ENCODE results near the gene CREM.

CREM gene

DNA sequence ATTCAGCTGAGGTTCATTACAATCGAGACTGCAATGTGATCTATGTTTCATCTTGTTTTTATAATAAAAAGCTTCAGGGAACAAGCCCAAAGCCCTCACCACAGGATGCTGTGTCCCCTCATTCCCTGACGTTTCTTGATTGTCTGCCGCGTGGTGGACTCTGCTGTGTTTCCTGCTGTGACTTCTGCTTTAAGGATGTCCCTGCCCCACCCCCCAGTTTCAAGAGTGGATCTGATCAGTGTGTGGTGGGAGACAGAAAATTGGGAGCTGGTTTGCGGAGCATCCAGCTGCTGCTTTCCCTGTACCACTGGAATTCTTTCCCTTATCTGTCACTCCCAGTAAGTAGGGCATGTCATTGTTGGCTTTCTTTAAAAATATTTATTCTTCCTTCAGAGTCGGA, 86.2 kb downstream of the CREM start:
- H2AFZ ChIP-seq (ENCODE audit: insufficient read depth, low read length, poor library complexity) = no peak overlapping the region
- H3K79me2 ChIP-seq (ENCODE audit: control insufficient read depth, insufficient read depth, low read length, poor library complexity) = no peaks in the 10 kb centered on the region
- no peak for DNase-seq
- H3K36me3 ChIP-seq (ENCODE audit: control insufficient read depth in 1 of 2, insufficient read depth in 2 of 2, low read length in 2 of 2) = no peaks in the 10 kb centered on the region
- H4K12ac ChIP-seq (ENCODE audit: low read depth, low read length) = no peak overlapping the region
- H2AK5ac ChIP-seq (ENCODE audit: low read length) = no peak overlapping the region
- H3K79me1 ChIP-seq (ENCODE audit: low read length) = peaks cover 2% of the 10 kb centered on the region
- H2BK120ac ChIP-seq (ENCODE audit: insufficient read depth, low read length, poor library complexity) = no peak overlapping the region
- H3K9me3 ChIP-seq (ENCODE audit: insufficient read depth, low read depth, low read length) = no peaks in the 10 kb centered on the region
- no peak overlapping the region for H2BK5ac ChIP-seq (ENCODE audit: low read depth, low read length, poor library complexity)
- H3K23ac ChIP-seq (ENCODE audit: low read length) = no peak overlapping the region
- no peak overlapping the region for H3K27ac ChIP-seq (ENCODE audit: low read depth, low read length)
- peaks cover 5 to 12% of the 10 kb centered on the region in 2 experiments for H3K4me1 ChIP-seq (ENCODE audit: control insufficient read depth in 1 of 2, insufficient read depth in 2 of 2, low read length in 2 of 2)
- H3K27me3 ChIP-seq (ENCODE audit: insufficient read depth, low read length) = no peaks in the 10 kb centered on the region
- H3K14ac ChIP-seq (ENCODE audit: low read length) = no peak overlapping the region
- H3K9ac ChIP-seq (ENCODE audit: low read length) = no peak overlapping the region
- H2BK12ac ChIP-seq (ENCODE audit: low read length) = no peak overlapping the region
- no peak overlapping the region for H3K18ac ChIP-seq (ENCODE audit: low read length)
- no peak overlapping the region for H4K91ac ChIP-seq (ENCODE audit: low read depth, low read length)
- H4K8ac ChIP-seq (ENCODE audit: low read depth, low read length) = no peak overlapping the region
- H3K4ac ChIP-seq (ENCODE audit: low read depth, low read length) = no peak overlapping the region
- H3K4me3 ChIP-seq (ENCODE audit: low read depth, low read length) = no peak overlapping the region
- no peak overlapping the region for H3K4me2 ChIP-seq (ENCODE audit: low read length)
- no CpG with 5 or more reads among the region's 6 CpGs for WGBS (ENCODE audit: extremely low coverage, insufficient coverage, insufficient read length)

DNA sequence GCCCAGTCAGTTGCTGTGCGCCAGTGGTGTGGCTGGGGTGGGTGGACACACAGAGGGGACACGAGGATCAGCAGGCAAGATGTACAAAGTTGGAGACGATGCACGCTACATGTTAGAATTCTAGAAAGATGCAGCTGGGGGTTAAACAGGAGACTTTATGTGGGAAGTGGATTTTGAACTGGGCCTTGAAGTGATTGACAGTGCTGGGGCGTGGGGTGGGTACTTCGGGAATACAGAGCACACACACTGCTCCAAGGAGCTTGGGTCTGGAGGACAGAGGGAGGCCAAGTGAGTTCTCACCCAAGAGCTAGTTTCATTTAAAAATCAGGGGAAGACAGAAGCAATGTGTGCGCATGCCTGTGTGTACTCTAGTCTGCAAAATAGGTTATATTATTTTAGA, 87.1 kb downstream of the CREM start:
- H4K12ac ChIP-seq (ENCODE audit: low read depth, low read length) = no peak overlapping the region
- H2AK5ac ChIP-seq (ENCODE audit: low read length) = no peak overlapping the region
- WGBS (ENCODE audit: extremely low coverage, insufficient coverage, insufficient read length) = no CpG with 5 or more reads among the region's 7 CpGs
- peak overlapping the region; percentile 1 for H2BK12ac ChIP-seq (ENCODE audit: low read length)
- no peak overlapping the region for H4K8ac ChIP-seq (ENCODE audit: low read depth, low read length)
- no peaks in the 10 kb centered on the region for H3K79me2 ChIP-seq (ENCODE audit: control insufficient read depth, insufficient read depth, low read length, poor library complexity)
- no peak overlapping the region for H3K4me2 ChIP-seq (ENCODE audit: low read length)
- no peak overlapping the region for H3K14ac ChIP-seq (ENCODE audit: low read length)
- H3K9me3 ChIP-seq (ENCODE audit: insufficient read depth, low read depth, low read length) = no peaks in the 10 kb centered on the region
- no peak overlapping the region for H3K4ac ChIP-seq (ENCODE audit: low read depth, low read length)
- no peak overlapping the region for H2BK5ac ChIP-seq (ENCODE audit: low read depth, low read length, poor library complexity)
- no peak overlapping the region for H3K27ac ChIP-seq (ENCODE audit: low read depth, low read length)
- no peak overlapping the region for H3K23ac ChIP-seq (ENCODE audit: low read length)
- H3K9ac ChIP-seq (ENCODE audit: low read length) = no peak overlapping the region
- DNase-seq = no peak
- peaks cover 5 to 12% of the 10 kb centered on the region in 2 experiments for H3K4me1 ChIP-seq (ENCODE audit: control insufficient read depth in 1 of 2, insufficient read depth in 2 of 2, low read length in 2 of 2)
- no peak overlapping the region for H3K4me3 ChIP-seq (ENCODE audit: low read depth, low read length)
- no peak overlapping the region for H2AFZ ChIP-seq (ENCODE audit: insufficient read depth, low read length, poor library complexity)
- H3K18ac ChIP-seq (ENCODE audit: low read length) = no peak overlapping the region
- peaks cover 2% of the 10 kb centered on the region for H3K79me1 ChIP-seq (ENCODE audit: low read length)
- no peak overlapping the region for H4K91ac ChIP-seq (ENCODE audit: low read depth, low read length)
- no peaks in the 10 kb centered on the region for H3K27me3 ChIP-seq (ENCODE audit: insufficient read depth, low read length)
- no peak overlapping the region for H2BK120ac ChIP-seq (ENCODE audit: insufficient read depth, low read length, poor library complexity)
- no peaks in the 10 kb centered on the region for H3K36me3 ChIP-seq (ENCODE audit: control insufficient read depth in 1 of 2, insufficient read depth in 2 of 2, low read length in 2 of 2)

DNA sequence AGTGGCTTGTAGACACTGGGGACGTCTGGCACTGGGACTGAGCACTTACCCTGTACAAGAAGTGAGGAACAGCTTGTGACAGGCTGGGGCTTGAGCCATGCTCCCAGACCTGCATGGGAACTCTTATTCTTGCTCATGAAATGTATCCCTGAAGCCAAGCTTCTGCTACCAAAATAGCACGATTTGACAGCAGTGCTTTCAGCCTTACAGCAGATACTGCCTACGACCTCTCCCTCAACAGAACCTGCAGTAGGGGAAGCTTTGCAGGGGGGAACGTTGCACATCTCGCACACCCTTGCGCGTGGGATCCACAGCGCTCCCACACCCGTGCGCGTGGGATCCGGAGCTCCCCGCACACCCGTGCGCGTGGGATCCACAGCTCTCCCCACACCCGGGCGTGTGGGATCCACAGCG, 88.0 kb downstream of the CREM start:
- no peaks in the 10 kb centered on the region for H3K27me3 ChIP-seq (ENCODE audit: insufficient read depth, low read length)
- H2BK12ac ChIP-seq (ENCODE audit: low read length) = no peak overlapping the region
- H3K4ac ChIP-seq (ENCODE audit: low read depth, low read length) = no peak overlapping the region
- H2BK5ac ChIP-seq (ENCODE audit: low read depth, low read length, poor library complexity) = no peak overlapping the region
- no peaks in the 10 kb centered on the region for H3K36me3 ChIP-seq (ENCODE audit: control insufficient read depth in 1 of 2, insufficient read depth in 2 of 2, low read length in 2 of 2)
- H3K9ac ChIP-seq (ENCODE audit: low read length) = no peak overlapping the region
- H4K8ac ChIP-seq (ENCODE audit: low read depth, low read length) = no peak overlapping the region
- H2AK5ac ChIP-seq (ENCODE audit: low read length) = no peak overlapping the region
- H2BK120ac ChIP-seq (ENCODE audit: insufficient read depth, low read length, poor library complexity) = no peak overlapping the region
- no peaks in the 10 kb centered on the region for H3K9me3 ChIP-seq (ENCODE audit: insufficient read depth, low read depth, low read length)
- H3K4me1 ChIP-seq (ENCODE audit: control insufficient read depth in 1 of 2, insufficient read depth in 2 of 2, low read length in 2 of 2) = peaks cover 5 to 12% of the 10 kb centered on the region in 2 experiments
- H2AFZ ChIP-seq (ENCODE audit: insufficient read depth, low read length, poor library complexity) = no peak overlapping the region
- H3K27ac ChIP-seq (ENCODE audit: low read depth, low read length) = no peak overlapping the region
- DNase-seq = no peak
- H4K12ac ChIP-seq (ENCODE audit: low read depth, low read length) = no peak overlapping the region
- no peak overlapping the region for H3K23ac ChIP-seq (ENCODE audit: low read length)
- no peak overlapping the region for H4K91ac ChIP-seq (ENCODE audit: low read depth, low read length)
- H3K79me1 ChIP-seq (ENCODE audit: low read length) = peaks cover 2% of the 10 kb centered on the region
- no CpG with 5 or more reads among the region's 19 CpGs for WGBS (ENCODE audit: extremely low coverage, insufficient coverage, insufficient read length)
- H3K4me2 ChIP-seq (ENCODE audit: low read length) = no peak overlapping the region
- no peak overlapping the region for H3K14ac ChIP-seq (ENCODE audit: low read length)
- H3K79me2 ChIP-seq (ENCODE audit: control insufficient read depth, insufficient read depth, low read length, poor library complexity) = no peaks in the 10 kb centered on the region
- no peak overlapping the region for H3K4me3 ChIP-seq (ENCODE audit: low read depth, low read length)
- no peak overlapping the region for H3K18ac ChIP-seq (ENCODE audit: low read length)

DNA sequence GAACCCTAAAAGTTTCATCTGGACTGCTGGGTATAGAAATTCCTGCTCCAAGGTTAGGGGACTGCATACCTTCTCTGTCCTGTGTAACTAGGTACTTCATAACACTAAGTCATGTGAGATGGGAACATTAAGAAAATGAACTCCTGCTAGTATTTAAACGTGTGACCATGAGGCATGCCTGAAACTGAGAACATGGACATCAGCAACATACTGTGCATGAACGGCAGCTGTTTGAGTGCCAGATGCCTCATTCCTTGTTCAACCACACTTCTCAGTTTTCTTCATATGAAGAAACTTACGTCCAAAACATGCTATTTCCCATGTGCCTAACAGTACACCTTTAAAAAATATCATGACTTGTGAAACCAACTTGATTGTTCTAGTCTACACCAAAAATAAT, 88.5 kb downstream of the CREM start:
- H4K8ac ChIP-seq (ENCODE audit: low read depth, low read length) = no peak overlapping the region
- no peak overlapping the region for H3K4ac ChIP-seq (ENCODE audit: low read depth, low read length)
- no peak overlapping the region for H4K91ac ChIP-seq (ENCODE audit: low read depth, low read length)
- peaks cover 5 to 12% of the 10 kb centered on the region in 2 experiments for H3K4me1 ChIP-seq (ENCODE audit: control insufficient read depth in 1 of 2, insufficient read depth in 2 of 2, low read length in 2 of 2)
- DNase-seq = no peak
- H3K36me3 ChIP-seq (ENCODE audit: control insufficient read depth in 1 of 2, insufficient read depth in 2 of 2, low read length in 2 of 2) = no peaks in the 10 kb centered on the region
- H3K9me3 ChIP-seq (ENCODE audit: insufficient read depth, low read depth, low read length) = no peaks in the 10 kb centered on the region
- H2BK12ac ChIP-seq (ENCODE audit: low read length) = no peak overlapping the region
- H3K27ac ChIP-seq (ENCODE audit: low read depth, low read length) = no peak overlapping the region
- H3K23ac ChIP-seq (ENCODE audit: low read length) = no peak overlapping the region
- H2BK120ac ChIP-seq (ENCODE audit: insufficient read depth, low read length, poor library complexity) = no peak overlapping the region
- no peak overlapping the region for H3K18ac ChIP-seq (ENCODE audit: low read length)
- H3K79me1 ChIP-seq (ENCODE audit: low read length) = peaks cover 2% of the 10 kb centered on the region
- H2AK5ac ChIP-seq (ENCODE audit: low read length) = no peak overlapping the region
- no peak overlapping the region for H3K4me3 ChIP-seq (ENCODE audit: low read depth, low read length)
- no peaks in the 10 kb centered on the region for H3K27me3 ChIP-seq (ENCODE audit: insufficient read depth, low read length)
- H3K9ac ChIP-seq (ENCODE audit: low read length) = no peak overlapping the region
- no peak overlapping the region for H3K14ac ChIP-seq (ENCODE audit: low read length)
- H3K79me2 ChIP-seq (ENCODE audit: control insufficient read depth, insufficient read depth, low read length, poor library complexity) = no peaks in the 10 kb centered on the region
- H3K4me2 ChIP-seq (ENCODE audit: low read length) = no peak overlapping the region
- no CpG with 5 or more reads among the region's 3 CpGs for WGBS (ENCODE audit: extremely low coverage, insufficient coverage, insufficient read length)
- no peak overlapping the region for H2BK5ac ChIP-seq (ENCODE audit: low read depth, low read length, poor library complexity)
- no peak overlapping the region for H2AFZ ChIP-seq (ENCODE audit: insufficient read depth, low read length, poor library complexity)
- no peak overlapping the region for H4K12ac ChIP-seq (ENCODE audit: low read depth, low read length)
